ENCODE results near the gene VSTM2B. TPM values are rescaled to one million over a fixed set of nuclear protein-coding genes. Genes with fewer than 3 reads are reported as not detected.
A peak's percentile ranks its signal among the peaks of the same experiment; 100 is the strongest.

The VSTM2B gene
- polyA plus RNA-seq, 1 donor, result 8.3 TPM

DNA sequence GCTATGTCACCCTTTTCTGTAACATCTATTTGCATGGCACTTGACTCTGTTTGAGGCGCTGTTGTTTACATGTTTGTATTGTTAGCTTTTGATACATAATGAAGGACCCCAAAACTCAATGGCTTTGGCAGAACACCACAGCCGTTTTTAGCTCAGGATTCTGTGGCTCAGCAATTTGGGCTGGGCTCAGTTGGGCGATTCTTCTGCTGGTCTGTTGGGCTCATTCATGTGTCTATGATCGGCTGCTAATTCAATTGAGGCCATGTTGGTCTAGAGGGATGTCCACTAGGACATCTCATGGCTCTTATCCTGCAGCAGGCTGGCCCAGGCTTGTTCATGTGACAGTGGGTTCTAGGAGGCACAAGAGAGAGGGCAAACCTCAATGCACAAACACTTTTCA lies 33.9 kb downstream of the VSTM2B start:
- Histone ChIP-seq H3K9me3 (ENCODE audit: control insufficient read depth, low read depth, low read length) (no peaks in the 10 kb centered on the region), H3K27me3 (ENCODE audit: control insufficient read depth, insufficient read depth, low read length) (no peaks in the 10 kb centered on the region), H3K36me3 (ENCODE audit: control insufficient read depth, insufficient read depth, low read length) (peaks cover 4% of the 10 kb centered on the region), H3K4me3 (ENCODE audit: low read length) (no peak overlapping the region), H3K4me1 (ENCODE audit: control insufficient read depth, insufficient read depth, low read length) (no peaks in the 10 kb centered on the region), H3K27ac (ENCODE audit: low read length) (no peak overlapping the region)
- WGBS (ENCODE audit: insufficient coverage, low lambda C conversion rate), result no CpG with 5 or more reads among the region's 4 CpGs
- no peak for DNase-seq

DNA sequence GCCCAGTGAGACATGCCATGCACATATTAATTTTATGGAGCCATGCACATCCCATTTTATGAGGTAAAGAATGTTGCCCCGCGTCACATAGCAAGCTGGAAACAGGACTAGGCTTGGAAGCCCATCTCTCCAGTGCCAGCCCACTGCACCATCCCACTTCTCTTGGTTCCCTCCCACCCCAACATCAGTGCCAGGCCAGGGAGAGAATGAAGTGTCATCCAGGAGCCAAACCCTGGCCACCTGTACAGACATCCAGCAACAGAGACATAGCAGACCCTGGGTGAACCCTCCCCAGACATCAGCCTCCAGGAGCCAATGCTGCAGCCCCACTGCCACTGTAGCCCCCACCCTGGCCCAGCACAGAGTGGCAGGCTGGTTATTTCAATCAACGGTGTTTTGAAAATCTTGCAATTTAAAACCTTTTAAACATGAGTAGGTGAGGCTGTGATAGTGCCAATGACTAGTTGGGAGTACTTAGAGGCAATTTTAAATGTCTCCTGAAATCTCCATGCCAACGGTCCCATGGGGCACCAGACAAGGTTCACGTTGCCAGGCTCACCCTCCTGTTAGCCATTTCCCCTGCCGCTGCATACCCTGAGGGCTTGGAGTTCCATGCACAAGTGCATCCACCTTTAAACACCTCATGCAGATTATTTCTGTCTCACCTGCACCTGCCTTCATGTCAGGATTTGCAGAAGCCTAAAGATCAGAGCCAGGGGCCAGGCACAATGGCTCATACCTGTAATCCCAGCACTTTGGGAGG lies 34.7 kb downstream of the VSTM2B start:
- H3K9me3 ChIP-seq (ENCODE audit: control insufficient read depth, low read depth, low read length), result no peaks in the 10 kb centered on the region
- no peak overlapping the region for H3K4me3 ChIP-seq (ENCODE audit: low read length)
- H3K27me3 ChIP-seq (ENCODE audit: control insufficient read depth, insufficient read depth, low read length), result no peaks in the 10 kb centered on the region
- WGBS (ENCODE audit: insufficient coverage, low lambda C conversion rate), result no CpG with 5 or more reads among the region's 6 CpGs
- no peak overlapping the region for H3K27ac ChIP-seq (ENCODE audit: low read length)
- no peak for DNase-seq
- peaks cover 6% of the 10 kb centered on the region for H3K36me3 ChIP-seq (ENCODE audit: control insufficient read depth, insufficient read depth, low read length)
- H3K4me1 ChIP-seq (ENCODE audit: control insufficient read depth, insufficient read depth, low read length), result no peaks in the 10 kb centered on the region

DNA sequence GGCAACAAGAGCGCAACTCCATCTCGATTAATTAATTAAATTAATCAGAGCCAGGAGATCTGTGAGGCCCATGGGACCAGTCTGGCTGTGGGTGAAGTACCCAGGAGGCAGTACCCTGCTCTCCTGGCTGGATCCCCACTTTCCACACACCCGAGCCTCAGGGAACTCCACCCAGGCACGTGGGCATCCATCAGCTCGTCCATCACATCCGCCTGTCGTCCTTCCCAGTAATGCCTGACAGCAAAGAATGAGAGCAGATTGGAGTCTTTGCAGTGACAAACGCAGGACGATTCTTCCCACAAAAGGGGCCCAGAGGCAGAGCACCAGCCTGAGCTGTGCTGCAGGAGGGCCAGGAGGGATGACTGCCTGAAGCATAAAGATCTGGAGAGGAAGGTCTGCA lies 35.8 kb downstream of the VSTM2B start:
- Histone ChIP-seq H3K4me3 (ENCODE audit: low read length) (no peak overlapping the region), H3K27me3 (ENCODE audit: control insufficient read depth, insufficient read depth, low read length) (no peaks in the 10 kb centered on the region), H3K27ac (ENCODE audit: low read length) (no peak overlapping the region), H3K36me3 (ENCODE audit: control insufficient read depth, insufficient read depth, low read length) (peaks cover 7% of the 10 kb centered on the region), H3K9me3 (ENCODE audit: control insufficient read depth, low read depth, low read length) (no peaks in the 10 kb centered on the region), H3K4me1 (ENCODE audit: control insufficient read depth, insufficient read depth, low read length) (no peaks in the 10 kb centered on the region)
- DNase-seq, result no peak
- no CpG with 5 or more reads among the region's 9 CpGs for WGBS (ENCODE audit: insufficient coverage, low lambda C conversion rate)

DNA sequence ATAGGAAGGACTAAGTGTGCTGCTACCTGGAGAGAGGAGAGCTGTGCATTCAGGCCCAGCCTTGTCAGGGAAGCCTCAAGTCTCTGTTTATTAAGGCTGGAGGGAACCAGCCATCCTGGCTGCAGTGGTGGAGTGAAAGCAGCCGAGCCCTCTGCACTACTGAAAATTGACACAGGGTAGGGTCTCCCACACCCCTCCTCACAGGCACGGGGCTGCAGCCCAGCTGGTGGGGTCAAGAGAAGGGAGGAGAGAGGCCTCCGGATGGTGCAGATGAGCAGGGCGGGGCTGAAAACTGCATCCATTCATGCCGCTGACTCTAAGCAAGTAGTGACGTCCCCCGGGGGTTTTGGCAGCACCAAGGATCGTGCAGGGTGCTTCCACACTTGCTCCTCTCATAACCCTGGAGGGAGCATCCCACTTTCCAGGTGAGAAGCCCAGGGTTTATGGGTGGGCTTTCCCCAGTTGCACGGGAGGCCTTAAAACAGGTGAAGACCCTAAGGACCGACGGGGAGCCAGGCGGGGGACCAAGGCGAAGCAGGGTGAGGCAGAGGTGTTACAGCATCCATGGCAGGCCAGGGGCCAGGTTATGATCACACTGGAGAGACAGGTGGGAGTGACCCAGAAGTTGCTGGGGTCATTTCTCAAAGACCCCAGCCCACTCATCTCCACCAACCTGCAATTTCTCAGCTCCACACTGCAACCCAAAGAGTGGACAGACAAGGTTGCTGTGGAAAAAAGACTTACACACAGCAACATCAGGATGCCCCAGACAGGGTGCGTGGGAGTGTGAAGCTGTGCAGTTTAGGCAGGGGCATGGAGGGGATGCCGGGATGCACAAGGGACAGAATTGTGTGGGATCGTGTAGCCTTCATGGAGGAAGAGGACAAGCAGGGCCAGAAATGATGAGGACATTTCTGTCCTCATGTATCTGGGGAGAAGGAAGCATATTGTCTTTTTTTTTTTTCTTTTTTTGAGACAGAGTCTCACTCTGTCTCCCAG lies 36.8 kb downstream of the VSTM2B start:
- Histone ChIP-seq H3K4me1 (ENCODE audit: control insufficient read depth, insufficient read depth, low read length) (no peaks in the 10 kb centered on the region), H3K27ac (ENCODE audit: low read length) (no peak overlapping the region), H3K4me3 (ENCODE audit: low read length) (no peak overlapping the region), H3K27me3 (ENCODE audit: control insufficient read depth, insufficient read depth, low read length) (no peaks in the 10 kb centered on the region), H3K9me3 (ENCODE audit: control insufficient read depth, low read depth, low read length) (no peaks in the 10 kb centered on the region), H3K36me3 (ENCODE audit: control insufficient read depth, insufficient read depth, low read length) (peaks cover 7% of the 10 kb centered on the region)
- no CpG with 5 or more reads among the region's 16 CpGs for WGBS (ENCODE audit: insufficient coverage, low lambda C conversion rate)
- no peak for DNase-seq

DNA sequence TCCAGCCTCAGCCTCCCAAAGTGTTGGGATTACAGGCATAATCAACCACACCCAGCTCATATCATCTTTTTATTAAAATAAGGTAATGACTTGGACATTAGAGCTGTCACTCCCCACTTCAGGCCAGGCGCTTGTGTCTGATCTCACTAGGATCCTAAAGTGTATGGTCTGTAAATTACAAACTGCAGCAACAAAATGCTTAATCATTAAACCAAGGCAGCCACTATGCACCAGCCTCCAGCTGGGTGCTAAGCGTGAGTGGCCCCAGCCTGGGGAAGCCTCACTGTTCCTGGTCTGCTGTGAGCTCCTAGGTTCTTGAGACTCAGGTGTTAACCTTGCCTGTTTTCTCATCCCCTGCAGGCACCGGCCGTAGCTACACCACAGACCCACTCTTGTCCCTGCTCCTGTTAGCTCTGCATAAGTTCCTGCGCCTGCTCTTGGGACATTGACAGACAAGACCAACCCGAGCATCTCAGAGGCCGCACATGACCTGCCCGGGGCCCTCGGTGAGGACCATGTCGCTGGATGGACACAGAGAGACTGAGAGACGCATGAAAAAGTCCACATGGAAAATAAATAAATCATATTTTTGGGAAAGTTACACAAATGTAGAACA lies 37.8 kb downstream of the VSTM2B start:
- Histone ChIP-seq H3K27ac (ENCODE audit: low read length) (no peak overlapping the region), H3K36me3 (ENCODE audit: control insufficient read depth, insufficient read depth, low read length) (peaks cover 7% of the 10 kb centered on the region), H3K4me1 (ENCODE audit: control insufficient read depth, insufficient read depth, low read length) (no peaks in the 10 kb centered on the region), H3K9me3 (ENCODE audit: control insufficient read depth, low read depth, low read length) (no peaks in the 10 kb centered on the region), H3K27me3 (ENCODE audit: control insufficient read depth, insufficient read depth, low read length) (no peaks in the 10 kb centered on the region), H3K4me3 (ENCODE audit: low read length) (no peak overlapping the region)
- WGBS (ENCODE audit: insufficient coverage, low lambda C conversion rate), result 91% methylated on average over 6 of the region's 11 CpGs
- DNase-seq, result peak; percentile 44 to 76

DNA sequence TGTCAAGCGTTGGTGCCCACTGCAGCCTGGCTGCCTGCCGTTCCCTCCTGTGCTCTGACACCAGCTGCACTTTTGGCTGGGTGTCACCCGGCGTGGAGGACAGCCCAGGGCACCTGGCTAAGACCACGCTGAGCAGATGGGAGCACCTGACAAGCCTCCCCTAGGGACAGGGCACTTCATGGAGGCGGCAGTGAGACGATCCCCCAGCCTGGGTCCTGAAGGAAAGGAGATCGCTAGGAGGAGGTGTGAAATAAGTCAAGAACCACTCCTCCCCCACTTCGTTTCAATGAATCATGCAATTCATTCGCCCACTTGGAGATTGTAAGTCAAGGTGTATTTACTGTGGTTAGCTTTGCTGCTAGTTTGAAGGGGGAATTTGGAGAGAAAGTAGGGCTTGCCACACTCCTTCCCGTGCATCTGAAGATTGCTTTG lies 38.8 kb downstream of the VSTM2B start:
- Histone ChIP-seq H3K27ac (ENCODE audit: low read length) (no peak overlapping the region), H3K27me3 (ENCODE audit: control insufficient read depth, insufficient read depth, low read length) (no peaks in the 10 kb centered on the region), H3K9me3 (ENCODE audit: control insufficient read depth, low read depth, low read length) (no peaks in the 10 kb centered on the region), H3K4me1 (ENCODE audit: control insufficient read depth, insufficient read depth, low read length) (no peaks in the 10 kb centered on the region), H3K36me3 (ENCODE audit: control insufficient read depth, insufficient read depth, low read length) (peaks cover 7% of the 10 kb centered on the region), H3K4me3 (ENCODE audit: low read length) (no peak overlapping the region)
- no peak for DNase-seq
- no CpG with 5 or more reads among the region's 11 CpGs for WGBS (ENCODE audit: insufficient coverage, low lambda C conversion rate)

DNA sequence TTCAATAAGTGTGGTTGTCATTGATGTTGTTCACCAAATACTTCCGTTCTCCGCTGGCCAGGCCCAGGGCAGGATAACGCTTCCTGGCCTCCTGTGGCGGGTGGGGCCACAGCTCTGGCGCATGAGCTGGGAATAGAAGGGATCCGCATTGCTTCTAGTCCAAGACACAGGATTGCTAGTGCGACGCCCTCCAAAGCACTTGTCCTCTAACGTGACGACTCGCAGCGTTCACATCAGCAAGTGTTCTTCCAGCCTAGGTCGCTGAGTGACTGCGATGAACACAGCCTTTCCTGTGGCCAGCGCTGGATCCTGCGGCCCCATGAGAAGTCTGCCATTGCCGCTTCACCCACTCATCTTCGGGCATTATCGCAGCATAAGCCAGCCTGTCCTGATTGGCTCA lies 39.4 kb downstream of the VSTM2B start:
- H3K4me1 ChIP-seq (ENCODE audit: control insufficient read depth, insufficient read depth, low read length), result no peaks in the 10 kb centered on the region
- no peak overlapping the region for H3K27ac ChIP-seq (ENCODE audit: low read length)
- no peaks in the 10 kb centered on the region for H3K9me3 ChIP-seq (ENCODE audit: control insufficient read depth, low read depth, low read length)
- WGBS (ENCODE audit: insufficient coverage, low lambda C conversion rate), result no CpG with 5 or more reads among the region's 19 CpGs
- peaks cover 7% of the 10 kb centered on the region for H3K36me3 ChIP-seq (ENCODE audit: control insufficient read depth, insufficient read depth, low read length)
- no peak for DNase-seq
- H3K4me3 ChIP-seq (ENCODE audit: low read length), result no peak overlapping the region
- H3K27me3 ChIP-seq (ENCODE audit: control insufficient read depth, insufficient read depth, low read length), result no peaks in the 10 kb centered on the region

DNA sequence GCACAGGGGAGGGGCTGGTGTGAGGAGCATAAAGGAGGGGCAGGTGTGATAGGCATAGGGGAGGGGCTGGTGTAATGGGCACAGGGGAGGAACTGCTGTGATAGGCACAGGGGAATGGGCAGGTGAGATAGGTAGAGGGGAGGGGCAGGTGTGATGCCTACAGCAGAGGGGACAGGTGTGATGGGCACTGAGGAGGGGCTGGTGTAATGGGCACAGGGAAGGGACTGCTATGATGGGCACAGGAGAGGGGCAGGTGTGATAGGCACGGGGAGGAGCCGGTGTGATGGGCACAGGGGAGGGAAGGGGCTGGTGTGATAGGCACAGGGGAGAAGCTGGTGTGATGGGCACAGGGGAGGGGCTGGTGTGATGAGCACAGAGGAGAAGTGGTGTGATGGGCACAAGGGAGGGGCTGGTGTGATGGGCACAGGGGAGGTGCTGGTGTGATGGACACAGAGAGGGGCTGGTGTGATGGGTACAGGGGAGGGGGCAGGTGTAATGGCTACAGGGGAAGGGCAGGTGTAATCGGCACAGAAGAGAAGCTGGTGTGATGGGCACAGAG lies 40.8 kb downstream of the VSTM2B start:
- H3K27me3 ChIP-seq (ENCODE audit: control insufficient read depth, insufficient read depth, low read length), result no peaks in the 10 kb centered on the region
- DNase-seq, result no peak
- no peak overlapping the region for H3K27ac ChIP-seq (ENCODE audit: low read length)
- H3K4me1 ChIP-seq (ENCODE audit: control insufficient read depth, insufficient read depth, low read length), result no peaks in the 10 kb centered on the region
- no peaks in the 10 kb centered on the region for H3K9me3 ChIP-seq (ENCODE audit: control insufficient read depth, low read depth, low read length)
- H3K4me3 ChIP-seq (ENCODE audit: low read length), result no peak overlapping the region
- no CpG with 5 or more reads among the region's 3 CpGs for WGBS (ENCODE audit: insufficient coverage, low lambda C conversion rate)
- H3K36me3 ChIP-seq (ENCODE audit: control insufficient read depth, insufficient read depth, low read length), result peaks cover 7% of the 10 kb centered on the region

DNA sequence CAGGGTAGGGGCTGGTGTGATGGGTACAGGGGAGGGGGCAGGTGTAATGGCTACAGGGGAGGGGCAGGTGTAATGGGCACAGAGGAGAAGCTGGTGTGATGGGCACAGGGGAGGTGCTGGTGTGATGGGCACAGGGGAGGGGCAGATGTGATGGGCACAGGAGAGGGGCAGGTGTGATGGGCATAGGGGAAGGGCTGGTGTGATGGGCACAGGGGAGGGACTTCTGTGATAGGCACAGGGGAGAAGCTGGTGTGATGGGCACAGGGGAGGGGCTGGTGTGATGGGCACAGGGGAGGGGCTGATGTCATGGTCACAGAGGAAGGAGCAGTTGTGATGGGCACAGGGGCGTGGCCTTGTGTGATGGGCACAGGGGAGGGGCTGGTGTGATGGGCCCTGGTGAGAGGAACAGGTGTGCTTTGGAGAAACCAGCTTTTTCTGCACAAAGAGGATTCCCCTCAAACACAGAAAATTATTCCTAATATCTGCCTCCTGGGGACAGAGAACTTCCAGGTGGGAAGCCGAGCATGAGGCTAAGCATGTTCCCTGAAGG lies 41.6 kb downstream of the VSTM2B start:
- H3K9me3 ChIP-seq (ENCODE audit: control insufficient read depth, low read depth, low read length), result no peaks in the 10 kb centered on the region
- WGBS (ENCODE audit: insufficient coverage, low lambda C conversion rate), result no CpG with 5 or more reads among the region's 2 CpGs
- H3K27ac ChIP-seq (ENCODE audit: low read length), result no peak overlapping the region
- H3K27me3 ChIP-seq (ENCODE audit: control insufficient read depth, insufficient read depth, low read length), result no peaks in the 10 kb centered on the region
- DNase-seq, result no peak
- H3K36me3 ChIP-seq (ENCODE audit: control insufficient read depth, insufficient read depth, low read length), result peaks cover 7% of the 10 kb centered on the region
- H3K4me3 ChIP-seq (ENCODE audit: low read length), result no peak overlapping the region
- no peaks in the 10 kb centered on the region for H3K4me1 ChIP-seq (ENCODE audit: control insufficient read depth, insufficient read depth, low read length)
